Stimulated activated CD4-positive, alpha-beta T cell treated with anti-CD3 and anti-CD28 coated beads, Interleukin-15, amount 100 ng/mL, for 1 hour (primary cell): ENCODE measurements around the gene FLACC1.

ENCODE experiments used
- DNase-seq, 2 donors: peaks; one replicate each; pipeline ENCODE4 v3.0.0-alpha.2; 2020; ENCODE audit warnings: low read depth in 1 of 2, low spot score in 1 of 2

FLACC1 gene

GRCh38 chr2:201280191-201281040, 76.7 kb downstream of the FLACC1 start:
- no peak for DNase-seq

GRCh38 chr2:201279079-201279478, 78.1 kb downstream of the FLACC1 start:
- no peak for DNase-seq

- DNase-seq, result no peak
Observed at GRCh38 chr2:201276511-201276910, 80.6 kb downstream of the FLACC1 start.

- no peak for DNase-seq
Observed at GRCh38 chr2:201275990-201276389, 81.2 kb downstream of the FLACC1 start.

GRCh38 chr2:201275069-201275468, 82.1 kb downstream of the FLACC1 start:
- no peak for DNase-seq

- no peak for DNase-seq
Observed at GRCh38 chr2:201273330-201273983, 83.7 kb downstream of the FLACC1 start.

GRCh38 chr2:201271917-201272316, 85.2 kb downstream of the FLACC1 start:
- DNase-seq, result no peak

GRCh38 chr2:201270293-201271001, 86.7 kb downstream of the FLACC1 start:
- no peak for DNase-seq

GRCh38 chr2:201269764-201270163, 87.4 kb downstream of the FLACC1 start:
- DNase-seq, result no peak

- DNase-seq, result no peak
Observed at GRCh38 chr2:201267278-201268030, 89.7 kb downstream of the FLACC1 start.

- no peak for DNase-seq
Observed at GRCh38 chr2:201266629-201267028, 90.5 kb downstream of the FLACC1 start.

GRCh38 chr2:201264472-201265173, 92.5 kb downstream of the FLACC1 start:
- DNase-seq, result no peak

GRCh38 chr2:201263779-201264178, 93.4 kb downstream of the FLACC1 start:
- no peak for DNase-seq

GRCh38 chr2:201262718-201263117, 94.4 kb downstream of the FLACC1 start:
- DNase-seq, result no peak

GRCh38 chr2:201261906-201262305, 95.2 kb downstream of the FLACC1 start:
- DNase-seq, result no peak

- peak in 1 of 2 donors; percentile 34 for DNase-seq
Observed at GRCh38 chr2:201261471-201261870, 95.7 kb downstream of the FLACC1 start.

- peak in 1 of 2 donors; percentile 41 for DNase-seq
Observed at GRCh38 chr2:201260302-201260800, 96.8 kb downstream of the FLACC1 start, which contains the start of gene CASP8. CASP8 (plus strand) TSS chr2:201260536; CDS start chr2:201266487, 5,951 bp downstream.

- DNase-seq, result no peak
Observed at GRCh38 chr2:201258666-201259615, 98.2 kb downstream of the FLACC1 start.
